CD4-positive, alpha-beta T cell treated with Interleukin-12 subunit alpha and Interleukin-12 subunit beta, for 1 hour (primary cell): ENCODE results near the gene PAQR9.

Experiments
- DNase-seq: peaks from one replicate; pipeline ENCODE4 v3.0.0-alpha.2; 2020

The PAQR9 gene

DNA sequence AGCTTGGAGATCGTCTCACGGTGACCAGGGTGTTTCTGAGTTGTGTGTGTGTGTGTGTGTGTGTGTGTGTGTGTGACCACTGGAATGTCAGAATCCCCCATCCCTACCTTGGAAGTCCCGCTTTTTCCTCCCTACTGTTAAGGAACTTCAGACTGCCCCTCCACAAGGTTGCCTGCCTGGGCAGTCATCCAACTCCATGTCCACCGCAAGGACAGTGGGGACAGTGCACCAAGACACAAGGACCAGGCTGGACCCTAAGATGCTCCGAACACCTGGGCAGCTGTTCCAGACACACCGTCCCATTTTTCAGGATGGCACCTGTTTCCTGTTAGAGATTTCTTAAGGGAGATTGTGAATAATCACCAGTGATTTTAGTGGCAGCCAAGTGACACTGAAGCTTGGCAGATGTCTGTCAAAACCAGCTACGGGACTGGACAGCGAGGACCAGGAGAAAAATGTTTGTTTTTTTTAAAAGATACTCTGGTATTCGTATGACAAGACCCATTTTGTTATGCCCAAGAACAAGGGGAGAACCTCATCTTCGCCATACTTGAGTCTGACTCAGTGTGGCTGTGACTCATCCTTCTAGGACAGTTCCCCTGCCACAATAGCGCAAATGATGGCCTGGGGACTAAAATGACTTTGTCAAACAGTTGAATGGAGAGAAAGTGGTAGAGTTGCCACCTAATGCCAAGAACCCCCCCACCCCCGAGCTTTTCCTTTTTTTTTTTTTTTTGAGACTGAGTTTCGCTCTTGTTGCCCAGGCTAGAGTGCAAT, 15.5 kb downstream of the PAQR9 start:
- no peak for DNase-seq

DNA sequence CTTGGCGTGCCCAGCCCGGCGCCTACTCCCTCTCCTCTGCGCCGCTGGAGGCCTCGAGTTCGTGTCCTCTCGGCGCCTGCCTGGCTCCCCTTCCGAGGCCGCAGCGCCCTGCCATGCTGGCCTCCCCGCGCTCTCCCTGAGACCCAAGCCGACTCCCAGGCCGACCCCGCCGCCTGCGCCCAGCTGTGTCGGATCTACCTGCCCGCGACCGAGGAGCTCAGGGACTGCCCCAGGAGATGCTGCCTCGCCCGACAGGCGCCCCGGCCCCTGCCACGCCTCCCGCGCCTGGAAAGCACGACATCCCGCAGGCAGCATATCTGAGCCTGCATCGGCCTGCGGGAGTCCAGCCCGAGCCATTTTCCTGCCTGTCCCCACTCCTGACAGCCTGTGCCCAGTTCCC, 16.1 kb downstream of the PAQR9 start:
- DNase-seq: no peak

DNA sequence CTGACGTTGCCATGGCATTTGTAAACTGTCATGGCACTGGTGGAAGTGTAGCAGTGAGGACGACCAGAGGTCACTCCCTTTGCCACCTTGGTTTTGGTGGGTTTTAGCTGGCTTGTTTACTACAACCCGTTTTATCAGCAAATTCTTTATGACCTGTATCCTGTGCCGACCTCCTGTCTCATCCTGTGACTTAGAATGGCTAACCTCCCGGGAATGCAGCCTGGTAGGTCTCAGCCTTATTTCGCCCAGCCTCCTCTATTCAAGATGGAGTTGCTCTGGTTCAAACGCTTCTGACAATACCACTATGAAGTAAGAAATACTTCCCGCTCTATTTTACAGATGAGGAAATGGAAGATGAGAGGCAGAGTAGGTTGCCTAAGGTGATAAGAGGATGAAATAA, 16.6 kb downstream of the PAQR9 start:
- no peak for DNase-seq

DNA sequence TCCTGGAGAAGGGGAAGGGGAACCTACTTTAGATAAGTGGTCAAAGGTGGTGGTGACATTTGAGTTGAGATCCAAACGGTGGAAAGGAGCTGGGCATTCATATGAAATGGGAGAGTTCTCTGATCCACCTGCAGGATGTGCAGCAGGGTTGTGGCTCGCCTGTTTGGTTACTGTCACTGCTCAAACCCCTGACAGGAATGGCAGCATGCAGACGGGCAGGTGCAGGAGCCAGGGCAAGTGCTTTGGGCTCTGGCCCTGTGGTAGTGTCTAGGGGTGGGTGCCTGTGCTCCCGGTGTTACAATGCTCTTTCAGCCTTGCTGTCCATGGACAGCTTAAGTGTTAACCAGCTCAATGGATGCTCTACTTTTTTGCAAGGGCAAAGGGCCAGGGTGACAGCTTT, 18.5 kb downstream of the PAQR9 start:
- no peak for DNase-seq

DNA sequence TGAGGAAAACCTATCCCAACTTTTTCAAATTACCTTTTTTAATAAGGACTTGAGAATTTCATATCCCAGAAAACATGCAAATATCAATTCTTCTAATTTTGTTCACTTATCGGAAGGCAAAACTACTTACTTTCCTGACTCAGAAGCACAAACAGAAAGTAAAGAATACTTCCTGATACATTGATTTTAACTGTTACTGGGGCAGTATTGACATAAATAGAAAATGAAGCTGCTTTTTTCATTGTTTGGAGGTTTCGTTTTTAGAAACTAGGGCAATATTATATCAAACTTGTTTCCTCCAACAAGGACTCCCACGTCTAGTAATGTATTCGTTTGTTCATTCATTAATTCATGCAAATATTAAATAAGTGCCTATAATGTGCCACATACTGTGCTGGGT, 19.1 kb downstream of the PAQR9 start:
- no peak for DNase-seq

DNA sequence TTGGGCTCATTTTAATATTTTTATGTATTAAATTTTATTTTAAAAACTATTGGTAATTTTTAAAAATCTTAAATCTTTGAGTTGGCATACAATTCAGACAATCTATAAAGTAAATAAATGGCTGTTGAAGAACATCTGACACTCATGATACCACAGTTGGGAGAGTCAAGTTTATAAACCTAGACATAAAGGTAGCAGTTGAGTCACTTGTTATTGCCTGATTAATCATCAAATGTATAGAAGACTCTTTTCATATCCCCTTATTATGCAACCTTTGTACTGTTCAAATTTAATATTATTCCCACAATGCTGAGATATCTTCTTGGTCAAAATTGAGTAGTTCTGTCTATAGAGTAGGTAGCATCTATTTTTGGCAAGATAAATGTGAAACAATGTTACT, 19.6 kb downstream of the PAQR9 start:
- no peak for DNase-seq

DNA sequence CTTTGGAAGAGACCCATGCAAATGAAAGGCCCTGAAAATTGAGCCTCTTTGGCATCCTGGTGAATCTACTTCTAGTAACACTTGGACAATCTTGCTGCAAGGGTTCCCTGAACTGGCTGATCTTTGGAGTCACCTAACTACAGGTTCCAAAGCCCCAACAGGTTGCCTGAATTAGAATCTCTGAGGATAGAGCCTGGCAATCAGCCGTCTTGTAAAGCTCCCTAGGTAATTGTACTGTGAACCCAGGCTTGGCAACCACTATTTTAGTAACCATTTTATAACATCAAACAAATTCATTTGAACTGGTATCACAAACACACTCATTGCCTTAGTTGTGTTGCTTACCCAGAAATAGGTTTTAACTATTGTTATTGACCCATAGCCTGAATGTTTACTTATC, 20.1 kb downstream of the PAQR9 start:
- no peak for DNase-seq

DNA sequence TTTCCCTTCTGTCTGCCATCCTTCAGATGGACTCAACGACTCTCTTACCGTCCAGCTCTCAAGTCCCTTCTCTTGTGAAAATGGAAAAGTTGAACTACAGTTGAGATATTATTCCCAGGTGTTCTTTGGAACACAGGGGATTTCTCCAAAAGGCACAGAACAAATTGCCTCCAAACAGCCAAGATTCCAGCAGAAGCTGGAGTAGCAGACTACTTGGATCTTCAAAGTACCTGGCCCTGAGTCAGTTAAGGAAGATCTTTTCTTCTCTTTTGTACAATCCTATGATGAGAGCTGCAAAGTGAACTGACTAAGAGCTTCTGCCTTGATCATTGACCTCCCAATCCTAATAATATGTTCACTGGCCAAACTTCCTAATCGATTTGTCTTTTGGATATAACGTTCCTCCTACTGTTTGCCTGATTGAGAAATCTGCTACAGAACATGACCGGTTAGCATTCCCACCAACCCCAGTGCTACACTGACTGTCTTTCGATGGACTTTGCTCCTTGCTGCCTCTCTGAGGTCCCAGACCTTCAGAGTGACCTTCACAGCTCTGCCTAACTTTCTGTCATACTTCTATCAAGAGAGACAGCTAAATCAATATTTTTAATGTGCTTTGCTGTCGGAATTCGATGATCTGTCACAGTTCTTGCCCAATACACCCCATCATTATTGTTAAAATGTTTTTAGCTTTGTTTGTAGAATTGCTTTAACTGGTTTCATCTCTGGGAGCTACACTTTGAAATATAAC, 21.9 kb downstream of the PAQR9 start:
- no peak for DNase-seq

DNA sequence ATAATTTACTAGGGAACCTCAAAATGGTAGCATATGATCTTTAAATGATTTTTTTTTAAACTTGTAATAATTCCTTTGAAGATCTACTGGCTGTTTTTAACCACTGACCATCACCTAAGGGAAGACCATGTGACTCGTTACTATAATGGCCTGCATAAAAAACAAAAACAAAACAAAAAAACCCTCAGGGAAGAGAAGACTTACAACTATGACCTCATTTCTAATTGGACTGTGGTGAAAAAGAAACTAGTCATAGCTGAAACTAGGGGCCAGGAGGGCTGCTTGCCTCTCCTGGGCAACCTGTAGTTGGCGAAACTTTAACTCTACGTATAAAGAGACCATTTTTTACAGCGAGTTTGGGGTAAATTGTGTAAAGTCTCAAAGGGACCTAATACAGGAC, 23.0 kb downstream of the PAQR9 start:
- DNase-seq: no peak

DNA sequence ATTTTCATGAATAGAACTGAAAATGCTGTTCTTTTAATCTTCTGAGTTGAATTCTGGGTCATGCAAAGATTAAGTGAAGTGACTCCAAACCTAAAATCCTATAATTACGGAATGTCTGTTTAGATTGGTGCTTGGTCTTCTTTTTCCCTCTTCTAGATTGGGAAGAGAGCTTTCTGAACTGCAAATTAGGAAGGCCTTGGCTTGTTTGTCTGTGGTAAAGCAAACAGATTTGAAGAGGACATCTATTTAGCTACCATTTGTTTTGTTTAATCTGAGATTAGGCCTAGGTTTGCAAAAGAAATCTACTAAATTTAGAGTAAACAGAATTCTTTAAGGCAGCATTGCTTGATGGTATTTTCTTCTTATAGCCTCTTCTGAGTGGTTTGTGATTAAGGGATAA, 23.5 kb downstream of the PAQR9 start:
- no peak for DNase-seq

DNA sequence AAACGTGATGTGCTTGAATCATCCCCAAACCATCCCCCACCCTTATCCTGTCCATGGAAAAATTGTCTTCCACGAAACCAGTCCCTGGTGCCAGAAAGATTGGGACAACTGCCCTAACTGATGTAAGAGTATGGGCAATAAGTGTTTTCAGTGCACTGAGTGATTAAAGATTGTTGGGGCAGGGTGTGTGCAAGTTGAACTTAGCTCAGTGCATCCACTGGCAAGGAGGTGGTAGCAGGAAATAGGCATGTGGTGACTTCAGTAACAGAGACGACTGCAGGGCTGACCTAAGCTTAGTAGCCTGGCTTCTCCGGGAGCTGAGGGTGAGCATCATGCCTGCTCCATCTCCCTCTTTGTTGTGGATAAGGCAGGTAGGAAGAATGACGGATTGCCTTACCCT, 27.5 kb downstream of the PAQR9 start:
- DNase-seq: no peak

DNA sequence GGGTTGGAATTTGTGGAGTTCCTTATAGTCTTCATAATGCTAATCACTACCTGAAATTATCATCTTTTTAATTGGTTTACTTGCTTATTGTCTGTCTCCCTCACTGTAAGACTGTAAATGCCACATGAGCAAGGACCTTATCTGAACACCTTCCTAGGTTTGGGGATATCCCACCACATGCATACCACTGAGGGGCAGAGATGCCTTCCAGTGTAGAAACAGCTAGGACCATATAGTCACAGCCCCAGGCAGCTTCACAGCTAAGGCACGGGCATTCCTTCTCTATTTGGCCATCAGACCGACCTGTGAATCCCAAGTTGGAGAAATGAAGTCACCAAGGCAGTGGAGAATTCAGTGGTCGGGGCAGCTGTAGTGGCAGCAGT, 28.6 kb downstream of the PAQR9 start:
- DNase-seq: no peak

DNA sequence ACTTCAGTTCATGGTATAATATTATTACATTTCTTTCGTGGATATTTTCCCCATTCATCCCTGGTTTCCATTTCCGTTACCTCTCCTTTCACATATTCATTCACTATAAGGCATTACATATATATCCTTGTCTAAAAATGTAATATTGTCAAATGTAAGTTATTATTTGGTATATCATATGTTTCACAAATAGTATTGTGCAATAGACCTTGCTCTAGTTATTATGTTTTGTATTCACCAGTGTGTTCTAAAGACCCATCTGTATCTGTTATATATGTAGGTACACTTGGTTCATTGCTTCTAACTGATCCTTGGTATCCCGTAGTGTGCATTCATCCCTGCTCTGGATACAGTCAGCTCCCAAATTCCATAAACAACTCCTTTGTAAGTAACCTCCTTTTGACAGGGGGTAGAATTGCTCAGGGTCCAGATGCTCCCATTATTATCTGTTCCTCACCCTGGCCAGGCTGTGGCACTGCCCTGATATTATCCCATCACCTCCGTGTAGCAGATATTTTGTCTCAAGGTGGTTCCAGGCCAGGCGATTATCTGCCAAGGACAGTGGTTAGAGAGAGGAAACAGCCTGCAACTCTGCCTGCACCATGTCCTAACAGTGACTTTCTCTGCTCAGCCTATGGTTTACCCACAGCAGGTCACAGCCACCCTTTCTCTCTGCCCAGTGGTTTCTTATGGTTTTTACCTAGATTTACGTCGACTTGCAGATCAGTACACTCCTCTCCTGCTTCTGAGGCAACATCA, 29.2 kb downstream of the PAQR9 start:
- DNase-seq: no peak

DNA sequence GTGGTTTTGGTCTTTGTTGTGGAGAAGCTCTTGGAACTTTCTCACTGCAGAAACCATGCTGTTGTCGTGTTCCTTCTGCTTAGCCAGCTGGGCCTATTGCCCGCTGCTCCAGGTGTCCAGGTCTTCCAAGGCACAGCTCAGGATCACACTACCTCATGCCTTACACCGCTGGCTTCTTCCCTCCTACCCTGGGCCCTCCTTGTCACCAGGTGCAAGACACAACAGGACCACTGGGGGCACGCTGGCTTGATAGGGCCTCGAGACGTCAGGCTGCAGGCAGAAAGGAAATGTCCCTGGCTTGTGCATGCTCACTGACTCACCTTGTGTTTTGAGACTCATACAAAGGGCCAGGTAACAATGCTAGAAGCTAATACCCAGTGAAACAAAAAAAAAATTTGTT, 32.3 kb downstream of the PAQR9 start:
- DNase-seq: peak; percentile 19

DNA sequence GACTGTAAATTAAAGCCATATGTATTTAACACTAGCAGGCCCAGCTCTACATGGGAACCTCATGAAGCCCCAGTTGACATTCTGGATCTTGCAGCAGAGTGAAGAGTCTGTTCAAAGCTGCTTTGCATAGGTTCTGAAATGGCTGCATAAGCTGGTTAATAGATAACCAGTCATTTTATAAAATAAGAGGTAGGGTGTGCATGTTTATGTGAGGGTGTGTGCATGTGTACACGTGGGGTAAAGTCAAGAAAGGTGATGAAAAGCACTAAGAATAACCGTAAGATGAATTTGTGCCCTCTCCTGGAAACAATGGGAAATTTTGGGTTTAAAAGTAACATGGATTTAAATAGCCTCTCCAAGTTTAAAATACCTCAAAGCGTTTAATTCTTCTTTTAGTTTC, 33.0 kb downstream of the PAQR9 start:
- no peak for DNase-seq

DNA sequence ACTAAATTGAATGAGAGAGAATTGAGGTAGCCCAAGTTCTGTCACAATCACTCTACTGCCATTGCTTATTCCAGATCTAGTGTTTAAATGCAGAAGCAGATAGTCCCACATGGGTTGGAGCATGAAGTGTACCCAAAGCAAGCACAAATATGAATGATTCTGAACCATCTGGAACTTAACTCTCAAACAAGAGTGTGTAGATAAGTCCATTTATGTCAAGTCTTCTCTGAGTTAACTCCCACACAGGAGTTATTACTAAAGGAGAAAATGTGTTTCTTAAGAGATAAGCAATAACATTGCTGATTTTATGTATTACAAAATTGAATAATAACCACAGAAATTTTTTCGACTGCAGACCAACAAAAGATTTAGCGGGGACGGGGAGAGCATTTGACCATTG, 33.6 kb downstream of the PAQR9 start:
- DNase-seq: no peak

DNA sequence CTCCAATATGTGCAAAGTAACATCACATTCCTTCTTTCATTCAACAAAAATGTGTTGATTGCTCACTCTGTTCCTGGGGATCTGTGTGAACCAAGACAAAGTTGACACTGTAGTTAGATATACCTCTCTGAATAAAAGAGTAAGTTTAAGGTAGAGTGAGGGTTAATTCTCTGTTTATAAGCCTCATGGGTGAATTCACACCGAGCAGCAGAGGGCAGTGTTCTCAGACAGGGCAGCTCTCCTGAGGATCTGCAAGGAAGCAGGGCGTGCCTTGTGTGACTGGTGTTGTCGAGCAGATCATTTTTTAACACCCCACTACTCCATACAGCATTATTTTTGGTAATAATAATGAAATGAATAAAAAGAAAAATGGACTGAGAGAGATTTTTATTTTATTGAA, 34.4 kb downstream of the PAQR9 start:
- DNase-seq: peak; percentile 25

DNA sequence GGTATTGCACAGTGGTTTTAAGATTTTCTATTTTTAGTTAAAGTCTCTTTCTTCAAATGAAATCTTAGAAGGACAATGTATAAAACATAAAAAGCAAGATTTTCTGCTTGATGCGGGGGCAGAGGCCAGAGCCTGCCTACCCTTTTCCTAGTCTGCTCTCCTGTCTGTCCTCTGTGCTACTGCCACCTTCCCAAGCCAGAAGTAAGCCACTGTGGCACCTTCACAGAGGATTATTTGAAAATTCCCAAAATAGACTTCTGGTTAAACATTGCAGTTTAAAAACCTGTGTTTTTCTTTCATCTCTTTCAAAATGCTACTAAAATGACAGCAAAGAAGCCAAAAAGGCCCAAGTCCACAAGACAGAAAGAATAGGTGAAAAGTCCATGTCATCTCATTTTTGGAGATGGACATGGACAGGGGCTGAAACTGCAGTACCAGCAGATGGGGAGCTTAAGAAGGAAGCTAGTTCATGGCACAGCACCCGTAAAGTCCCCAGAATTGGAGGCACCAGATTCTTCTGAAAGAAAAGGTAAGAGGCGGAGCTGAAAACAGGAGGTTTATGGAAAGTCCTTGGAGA, 37.0 kb downstream of the PAQR9 start:
- DNase-seq: no peak

DNA sequence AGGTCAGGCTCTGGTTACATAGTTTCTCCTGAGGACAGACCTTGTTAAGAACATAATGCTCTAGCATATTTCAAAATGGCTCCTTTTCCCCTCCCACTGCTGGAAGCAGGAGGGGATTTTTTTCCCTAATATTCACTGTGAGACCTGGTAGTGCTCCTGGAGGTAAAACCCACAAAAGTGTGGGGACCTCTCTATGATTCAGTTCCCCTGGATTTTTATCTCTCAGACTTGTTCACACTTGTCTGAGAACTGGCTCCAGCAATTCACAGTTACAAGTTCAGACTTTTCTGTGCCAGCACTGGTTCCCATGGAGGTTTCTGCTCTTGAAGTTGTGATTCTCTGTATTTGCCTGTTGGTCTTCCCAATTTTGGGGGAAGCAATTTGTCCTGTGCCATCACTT, 38.3 kb downstream of the PAQR9 start:
- DNase-seq: no peak

DNA sequence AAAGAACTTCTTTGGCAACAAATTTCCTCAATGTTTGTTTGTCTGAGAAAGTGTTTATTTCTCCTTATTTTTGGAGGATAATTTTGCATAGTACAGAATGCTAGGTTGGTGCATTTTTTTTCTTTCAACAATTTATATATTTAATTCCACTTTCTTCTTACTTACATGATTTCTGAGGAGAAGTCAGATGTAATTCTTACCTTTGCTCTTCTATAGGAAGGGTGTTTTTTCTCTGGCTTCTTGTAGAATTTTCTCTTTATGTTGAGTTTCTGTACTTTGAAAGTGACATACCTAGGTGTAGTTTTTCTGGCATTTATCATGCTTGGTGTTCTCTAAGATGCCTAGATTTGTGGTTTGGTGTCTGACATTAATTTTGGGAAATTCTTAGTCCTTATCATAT, 39.8 kb downstream of the PAQR9 start:
- no peak for DNase-seq

DNA sequence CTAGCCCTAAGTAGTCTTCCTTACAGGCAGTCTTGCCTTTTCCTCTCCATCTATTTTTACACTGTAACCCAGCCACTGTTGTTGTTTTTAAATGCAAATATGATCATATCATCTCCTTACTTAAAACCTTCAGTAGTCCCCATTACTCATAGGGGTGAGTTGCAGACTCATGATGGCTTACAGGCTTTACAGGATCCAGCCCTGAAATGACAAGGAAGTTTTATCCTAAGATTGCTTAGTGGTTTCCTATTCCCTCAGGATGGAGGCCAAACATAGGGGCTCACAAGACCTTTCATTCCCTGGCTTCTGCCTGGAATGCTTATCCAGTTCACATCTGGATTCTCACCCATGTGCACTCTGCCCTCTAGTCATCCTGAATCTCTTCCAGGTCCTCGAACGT, 46.9 kb downstream of the PAQR9 start:
- DNase-seq: no peak

DNA sequence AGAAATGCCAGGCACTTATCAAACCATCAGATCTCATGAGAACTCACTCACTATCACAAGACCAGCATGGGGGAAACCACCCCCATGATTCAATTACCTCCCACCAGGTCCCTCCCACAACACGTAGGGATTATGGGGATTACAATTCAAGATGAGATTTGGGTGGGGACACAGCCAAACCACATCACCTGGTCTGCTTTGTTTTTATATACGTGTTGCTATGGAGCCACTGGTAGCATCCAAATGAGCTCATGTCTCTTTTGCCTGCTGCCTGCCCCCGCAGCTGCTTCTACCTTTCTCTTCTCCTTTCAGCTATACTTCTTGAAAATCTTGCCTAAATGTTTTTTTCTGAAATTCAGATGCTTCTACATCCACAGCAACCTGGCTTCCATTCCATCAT, 47.8 kb downstream of the PAQR9 start:
- DNase-seq: no peak

DNA sequence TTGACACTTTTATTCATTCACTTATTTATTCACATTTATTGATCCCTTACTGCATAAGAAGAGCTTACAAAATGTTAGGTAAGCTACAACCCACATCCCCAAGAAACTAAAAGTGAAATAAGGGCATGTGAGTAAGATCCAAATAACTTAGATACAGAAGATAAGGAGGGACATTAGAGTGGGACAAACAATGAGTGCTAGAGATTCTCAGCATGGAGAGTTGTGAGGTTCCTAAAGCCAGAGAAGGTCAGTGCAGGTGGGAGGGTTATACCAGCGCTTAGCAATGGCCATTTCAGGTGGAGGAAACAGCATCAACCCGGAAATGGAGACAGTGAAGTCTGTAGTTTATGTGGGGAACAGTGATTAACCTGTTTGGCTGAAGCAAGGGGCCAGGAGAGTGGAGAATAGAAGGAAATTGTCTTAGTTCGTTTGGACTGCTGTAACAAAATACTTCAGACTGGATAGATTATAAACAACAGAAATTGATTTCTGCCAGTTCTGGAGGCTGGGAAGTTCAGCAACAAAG, 49.1 kb downstream of the PAQR9 start:
- no peak for DNase-seq
